ENCODE measurements around the gene SLC35F6.
"Not testable (repeated sequence)": the region's sequence is repeated elsewhere in the genome, so short reads cannot be mapped to it uniquely, and the experiment has no call there.

SLC35F6 gene

GRCh38 chr2:26778507-26778906, 14.4 kb downstream of the SLC35F6 start:
- DNase-seq, result no peak
- Mint-ChIP-seq H3K27ac (no peak overlapping the region), H3K4me1 (peaks cover 4% of the 10 kb centered on the region), H3K36me3 (ENCODE audit: low read depth) (peaks cover 28% of the 10 kb centered on the region), H3K4me3 (no peak overlapping the region), H3K27me3 (no peaks in the 10 kb centered on the region), H3K9me3 (no peaks in the 10 kb centered on the region)
- ATAC-seq, result peak; percentile 59

- no peak for ATAC-seq
- no peak overlapping the region for H3K4me3 Mint-ChIP-seq
- H3K4me1 Mint-ChIP-seq, result peaks cover 8% of the 10 kb centered on the region
- DNase-seq, result no peak
- H3K36me3 Mint-ChIP-seq (ENCODE audit: low read depth), result peaks cover 30% of the 10 kb centered on the region
- H3K27ac Mint-ChIP-seq, result no peak overlapping the region
- no peaks in the 10 kb centered on the region for H3K27me3 Mint-ChIP-seq
- H3K9me3 Mint-ChIP-seq, result no peaks in the 10 kb centered on the region
These were observed 16.2 kb downstream of the SLC35F6 start for GRCh38 chr2:26780203-26780760.

- no peak overlapping the region for H3K27ac Mint-ChIP-seq
- DNase-seq, result no peak
- peaks cover 23% of the 10 kb centered on the region for H3K4me1 Mint-ChIP-seq
- no peak overlapping the region for H3K4me3 Mint-ChIP-seq
- peaks cover 26% of the 10 kb centered on the region for H3K36me3 Mint-ChIP-seq (ENCODE audit: low read depth)
- H3K27me3 Mint-ChIP-seq, result peaks cover 9% of the 10 kb centered on the region
- no peak for ATAC-seq
- H3K9me3 Mint-ChIP-seq, result no peaks in the 10 kb centered on the region
These were observed 19.0 kb downstream of the SLC35F6 start for GRCh38 chr2:26782876-26783704.

GRCh38 chr2:26784570-26785234, 20.6 kb downstream of the SLC35F6 start:
- DNase-seq (no peak), ATAC-seq (no peak)
- peaks cover 29% of the 10 kb centered on the region for H3K36me3 Mint-ChIP-seq (ENCODE audit: low read depth)
- peaks cover 23% of the 10 kb centered on the region for H3K4me1 Mint-ChIP-seq
- no peaks in the 10 kb centered on the region for H3K9me3 Mint-ChIP-seq
- H3K27ac Mint-ChIP-seq, result no peak overlapping the region
- peak overlapping the region; percentile 76 for H3K4me3 Mint-ChIP-seq
- peaks cover 17% of the 10 kb centered on the region for H3K27me3 Mint-ChIP-seq

- Mint-ChIP-seq H3K4me3 (peak within 1 kb of the TSS; percentile 91), H3K9me3 (peaks cover under 1% of the 10 kb centered on the region), H3K4me1 (peaks cover 23% of the 10 kb centered on the region), H3K36me3 (ENCODE audit: low read depth) (peaks cover 26% of the 10 kb centered on the region), H3K27me3 (peaks cover 17% of the 10 kb centered on the region), H3K27ac (peak within 1 kb of the TSS; percentile 77)
- DNase-seq (peak; percentile 91), ATAC-seq (peak; percentile 100)
These were observed 21.5 kb downstream of the SLC35F6 start, which contains the start of gene CENPA for GRCh38 chr2:26785431-26786206. Gene CENPA (plus strand): TSS chr2:26786056. CDS start chr2:26786197, 141 bp downstream.

- ATAC-seq (peak; percentile 4), DNase-seq (peak; percentile 35)
- H3K27me3 Mint-ChIP-seq, result peaks cover 17% of the 10 kb centered on the region
- H3K36me3 Mint-ChIP-seq (ENCODE audit: low read depth), result peaks cover 31% of the 10 kb centered on the region
- peak overlapping the region; percentile 65 for H3K27ac Mint-ChIP-seq
- peaks cover 5% of the 10 kb centered on the region for H3K9me3 Mint-ChIP-seq
- H3K4me3 Mint-ChIP-seq, result peak overlapping the region; percentile 91
- H3K4me1 Mint-ChIP-seq, result peaks cover 23% of the 10 kb centered on the region
These were observed 22.3 kb downstream of the SLC35F6 start for GRCh38 chr2:26786207-26787028.

- Mint-ChIP-seq H3K27ac (no peak overlapping the region), H3K9me3 (peaks cover 5% of the 10 kb centered on the region), H3K36me3 (ENCODE audit: low read depth) (peaks cover 57% of the 10 kb centered on the region)
These were observed 28.6 kb downstream of the SLC35F6 start for GRCh38 chr2:26792720-26793119.

GRCh38 chr2:26793518-26793917, 29.4 kb downstream of the SLC35F6 start:
- H3K9me3 Mint-ChIP-seq, result peaks cover 5% of the 10 kb centered on the region
- H3K4me1 Mint-ChIP-seq, result no peaks in the 10 kb centered on the region
- no peak overlapping the region for H3K4me3 Mint-ChIP-seq
- ATAC-seq, result no peak
- H3K27me3 Mint-ChIP-seq, result peaks cover 5% of the 10 kb centered on the region
- H3K27ac Mint-ChIP-seq, result no peak overlapping the region
- peaks cover 51% of the 10 kb centered on the region for H3K36me3 Mint-ChIP-seq (ENCODE audit: low read depth)
- DNase-seq, result no peak

More at GRCh38 chr2:26792720-26793119, 28.6 kb downstream of the SLC35F6 start:
- no peak overlapping the region for H3K4me3 Mint-ChIP-seq
- ATAC-seq, result no peak
- peaks cover 5% of the 10 kb centered on the region for H3K4me1 Mint-ChIP-seq
- no peak for DNase-seq
- H3K27me3 Mint-ChIP-seq, result peaks cover 10% of the 10 kb centered on the region

GRCh38 chr2:26795135-26795534, 31.1 kb downstream of the SLC35F6 start:
- DNase-seq, H3K9me3 Mint-ChIP-seq, ATAC-seq, H3K27ac Mint-ChIP-seq, H3K27me3 Mint-ChIP-seq, H3K4me1 Mint-ChIP-seq, H3K4me3 Mint-ChIP-seq: not testable (repeated sequence)
- H3K36me3 Mint-ChIP-seq (ENCODE audit: low read depth), result peaks cover 39% of the 10 kb centered on the region

GRCh38 chr2:26801328-26801727, 37.2 kb downstream of the SLC35F6 start:
- no peak overlapping the region for H3K27ac Mint-ChIP-seq
- DNase-seq, result no peak
- H3K36me3 Mint-ChIP-seq (ENCODE audit: low read depth), result peaks cover 9% of the 10 kb centered on the region
- no peak overlapping the region for H3K4me3 Mint-ChIP-seq
- H3K9me3 Mint-ChIP-seq, result no peaks in the 10 kb centered on the region
- no peaks in the 10 kb centered on the region for H3K4me1 Mint-ChIP-seq
- ATAC-seq, result no peak
- H3K27me3 Mint-ChIP-seq, result no peaks in the 10 kb centered on the region

- no peaks in the 10 kb centered on the region for H3K9me3 Mint-ChIP-seq
- ATAC-seq (no peak), DNase-seq (no peak)
- no peaks in the 10 kb centered on the region for H3K27me3 Mint-ChIP-seq
- H3K27ac Mint-ChIP-seq, result no peak overlapping the region
- H3K4me3 Mint-ChIP-seq, result no peak overlapping the region
- no peaks in the 10 kb centered on the region for H3K4me1 Mint-ChIP-seq
- peaks cover 7% of the 10 kb centered on the region for H3K36me3 Mint-ChIP-seq (ENCODE audit: low read depth)
These were observed 37.7 kb downstream of the SLC35F6 start for GRCh38 chr2:26801796-26802195.

- DNase-seq (no peak), ATAC-seq (peak; percentile 20)
- Mint-ChIP-seq H3K4me1 (peaks cover 12% of the 10 kb centered on the region), H3K9me3 (no peaks in the 10 kb centered on the region), H3K27me3 (no peaks in the 10 kb centered on the region), H3K36me3 (ENCODE audit: low read depth) (peaks cover 2% of the 10 kb centered on the region), H3K27ac (no peak overlapping the region), H3K4me3 (no peak overlapping the region)
These were observed 41.2 kb downstream of the SLC35F6 start for GRCh38 chr2:26805241-26805676.

GRCh38 chr2:26807788-26808460, 43.8 kb downstream of the SLC35F6 start:
- no peaks in the 10 kb centered on the region for H3K36me3 Mint-ChIP-seq (ENCODE audit: low read depth)
- peaks cover 26% of the 10 kb centered on the region for H3K4me1 Mint-ChIP-seq
- no peak for DNase-seq
- ATAC-seq, result no peak
- H3K4me3 Mint-ChIP-seq, result no peak overlapping the region
- H3K27me3 Mint-ChIP-seq, result peaks cover 5% of the 10 kb centered on the region
- H3K27ac Mint-ChIP-seq, result no peak overlapping the region
- no peaks in the 10 kb centered on the region for H3K9me3 Mint-ChIP-seq

Measured in activated naive CD8-positive, alpha-beta T cell treated with anti-CD3 and anti-CD28 coated beads, Interleukin-2, amount 50 U/mL, for 24 hours (primary cell).